Ovary (tissue), 9 donors: Measurements from ENCODE around the gene PVR. TPM values are rescaled to one million over a fixed set of nuclear protein-coding genes. Genes with fewer than 3 reads are reported as not detected.

Source experiments
- DNase-seq, 5 donors: peaks; one replicate each; pipeline ENCODE4 v3.0.0-alpha.2; 2019 to 2020
- H3K27ac ChIP-seq, 2 donors: fragments of 200-600 bp; one replicate each; pipeline versions ENCODE4 v1.5.1 to v1.8.0; 2019 to 2022
- H3K27me3 ChIP-seq: fragments of 200-600 bp; one replicate; pipeline ENCODE4 v1.8.0; 2022
- H3K36me3 ChIP-seq: fragments of 200-600 bp; sonication (generic); one replicate; pipeline ENCODE4 v1.5.1; 2019
- H3K4me1 ChIP-seq: one replicate; pipeline ENCODE4 v1.8.1; 2013; ENCODE audit warnings: mild to moderate bottlenecking, moderate library complexity; ENCODE audit not compliant: insufficient read depth
- H3K4me3 ChIP-seq: fragments of 200-600 bp; sonication (generic); one replicate; pipeline ENCODE4 v1.5.1; 2017
- H3K9me3 ChIP-seq, 2 donors: fragments of 200-600 bp in 1 of 2; sonication (generic) in 1 of 2; one replicate each; pipeline versions ENCODE4 v1.5.1 to v1.8.1; 2013 to 2019; ENCODE audit warnings: mild to moderate bottlenecking in 1 of 2, moderate library complexity in 1 of 2
- CTCF ChIP-seq, 3 donors: fragments of 450-650 bp in 2 of 3; fragments of 200-600 bp in 1 of 3; IDR thresholded peaks; one replicate each; pipeline versions ENCODE4 v1.5.1 to v1.8.0; 2016 to 2022; ENCODE audit warnings: antibody characterized with exemption in 3 of 3, mild to moderate bottlenecking in 1 of 3
- EP300 ChIP-seq: sonication (generic); formaldehyde crosslinking; IDR thresholded peaks from one replicate; pipeline ENCODE4 v1.6.1; 2017; ENCODE audit warnings: antibody characterized with exemption
- POLR2A ChIP-seq: fragments of 450-650 bp; IDR thresholded peaks from one replicate; pipeline ENCODE4 v1.6.1; 2017; ENCODE audit warnings: antibody characterized with exemption, mild to moderate bottlenecking, moderate library complexity
- WGBS, 3 donors: extraction: QIAGEN DNeasy Blood & Tissue Kit in 1 of 3; methylation state at CpG; one replicate each; pipeline versions ENCODE4 v1.1.5 to v1.1.7; 2013 to 2017; 5-methylcytosine and 5-hydroxymethylcytosine counted together
- intact Hi-C, 4 donors: fragments of 100-400 bp; cut with DNase I; formaldehyde crosslinking; loops; one replicate each; pipeline versions ENCODE4 v1.11.0 to v1.15.1; 2022 to 2023
- polyA plus RNA-seq, 2 donors: library from polyadenylated mRNA; stranded (reverse); fragments of 200-250 nt in 1 of 2; fragments of 350-450 nt in 1 of 2; fragmentation: Illumina TruSeq in 1 of 2; extraction: RNeasy Lipid Tissue Mini Kit (QIAGEN cat#74804) in 1 of 2; gene quantifications; one replicate each; pipeline ENCODE4 v1.2.3, GENCODE V29; 2013 to 2014
- total RNA-seq, 7 donors: library from RNA; depleted of rRNA in 2 of 7; stranded (reverse); fragments of >200 nt in 2 of 7; fragmentation: NEBNext Ultra II Directional in 3 of 7; extraction: Animal tissue kit (Norgen Biotek cat#: 25700) in 3 of 7; gene quantifications; one replicate each; pipeline versions ENCODE4 v1.1.0 to v1.2.4, GENCODE V29; 2016 to 2023
- donor health status: DM: no; HTN: no; CAD: no; lungs with moderate emphysema.
- donor health status: DM: no; HTN: no; CAD: no.
- donor health status: Bipolar disorder and iron deficiency.
- donor health status: DM: yes; HTN: yes; CAD: no.
- donor health status: DM: no; HTN: no; CAD: no.
- donor health status: DM: yes; HTN: yes; CAD: no.

Gene PVR
- total and polyA plus RNA-seq, 9 donors = 14.0 to 33.9 (median 22.5) TPM

DNA sequence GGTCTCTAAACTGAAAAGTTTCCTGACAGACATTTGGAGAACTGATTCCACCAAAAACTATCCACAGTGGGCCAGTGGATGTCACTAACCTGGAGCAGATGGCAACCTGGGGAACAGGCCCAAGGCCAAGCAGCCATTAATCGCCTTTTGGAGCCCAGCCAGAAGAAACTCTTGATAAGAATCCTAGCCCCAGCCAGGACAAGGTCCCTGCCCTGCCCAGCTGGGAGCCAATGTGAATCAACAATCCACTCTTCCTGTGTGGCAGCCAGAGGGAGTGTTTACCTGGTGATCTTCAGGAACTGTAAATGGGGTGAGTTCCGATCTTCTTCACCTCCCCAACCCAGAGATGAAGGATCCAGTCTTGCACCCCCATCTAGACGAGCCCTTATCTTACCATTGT, 44.8 kb upstream of the PVR start:
- Histone ChIP-seq H3K36me3 (no peaks in the 10 kb centered on the region), H3K27ac (no peak overlapping the region), H3K27me3 (no peaks in the 10 kb centered on the region), H3K4me3 (no peak overlapping the region), H3K9me3 (no peaks in the 10 kb centered on the region), H3K4me1 (peaks cover 4% of the 10 kb centered on the region)
- no peak for TF ChIP-seq CTCF (IDR thresholded peaks at IDR 0.05)
- no peak for TF ChIP-seq EP300
- TF ChIP-seq POLR2A = no peak
- no peak for DNase-seq
- WGBS, 3 donors = 50 to 57% (median 52%) methylated on average over 3 of the region's 3 CpGs
- intact Hi-C loops = no loop called here

DNA sequence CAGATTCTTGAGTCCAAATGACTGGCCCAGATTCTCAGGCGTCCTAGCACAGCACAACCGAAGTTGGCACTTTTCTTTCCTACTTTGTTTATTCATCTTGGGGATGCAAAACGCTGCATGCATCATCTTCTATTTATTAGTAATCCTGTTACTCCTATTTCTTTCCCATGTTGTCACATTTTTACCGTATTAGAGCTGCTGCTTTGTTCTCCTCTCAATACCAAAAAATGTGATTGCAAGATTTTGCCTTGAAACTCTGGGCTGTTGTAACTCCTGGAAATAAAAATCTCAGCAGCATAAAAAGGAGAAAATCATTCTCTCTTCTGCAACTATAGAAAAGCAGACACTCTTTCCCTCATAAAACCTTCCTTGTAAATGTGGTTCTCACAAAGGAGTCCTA, 43.2 kb upstream of the PVR start:
- Histone ChIP-seq H3K4me3 (no peak overlapping the region), H3K27me3 (no peaks in the 10 kb centered on the region), H3K9me3 (no peaks in the 10 kb centered on the region), H3K27ac (no peak overlapping the region), H3K4me1 (peaks cover 4% of the 10 kb centered on the region), H3K36me3 (no peaks in the 10 kb centered on the region)
- intact Hi-C loops = no loop called here
- no peak for DNase-seq
- TF ChIP-seq CTCF (IDR thresholded peaks at IDR 0.05) = no peak
- TF ChIP-seq POLR2A = no peak
- TF ChIP-seq EP300 = no peak
- WGBS, 3 donors = 50 to 59% (median 52%) methylated on average over 4 of the region's 4 CpGs

DNA sequence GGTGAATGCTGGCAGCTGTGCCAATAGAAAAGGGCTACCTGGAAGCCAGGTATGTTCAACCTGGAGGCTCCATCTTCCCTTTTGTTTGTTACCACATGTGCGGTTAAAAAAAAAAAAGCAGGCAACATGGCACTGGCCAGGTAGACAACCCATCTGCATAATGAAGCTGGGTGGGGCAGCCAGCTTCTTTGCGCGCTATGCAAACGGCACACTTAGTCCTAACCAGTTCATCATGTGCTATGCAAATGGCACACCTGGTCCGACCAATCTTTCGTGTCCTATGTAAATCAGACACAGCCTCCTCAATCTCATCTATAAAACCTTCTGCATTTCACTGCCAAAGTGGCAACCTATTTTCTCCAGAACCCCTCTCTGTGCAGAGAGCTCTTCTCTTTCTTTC, 41.6 kb upstream of the PVR start:
- H3K27me3 ChIP-seq = no peaks in the 10 kb centered on the region
- no peak overlapping the region for H3K27ac ChIP-seq

GRCh38 chr19:44603201-44603945, 40.3 kb upstream of the PVR start:
- Histone ChIP-seq H3K36me3 (no peaks in the 10 kb centered on the region), H3K9me3 (no peaks in the 10 kb centered on the region), H3K27me3 (no peaks in the 10 kb centered on the region), H3K27ac (no peak overlapping the region), H3K4me3 (no peak overlapping the region), H3K4me1 (peaks cover 4% of the 10 kb centered on the region)
- intact Hi-C loops = no loop called here
- no peak for DNase-seq
- WGBS, 3 donors = 63 to 71% (median 69%) methylated on average over 8 of the region's 8 CpGs
- TF ChIP-seq POLR2A = no peak

More for the DNA sequence above, 41.6 kb upstream of the PVR start:
- TF ChIP-seq POLR2A (no peak), CTCF (IDR thresholded peaks at IDR 0.05) (no peak), EP300 (no peak)
- no peaks in the 10 kb centered on the region for H3K36me3 ChIP-seq
- H3K9me3 ChIP-seq = no peaks in the 10 kb centered on the region
- H3K4me1 ChIP-seq = peaks cover 4% of the 10 kb centered on the region
- no peak overlapping the region for H3K4me3 ChIP-seq
- intact Hi-C loops = no loop called here
- no peak for DNase-seq
- 78 to 86% (median 79%) methylated on average over 6 of the region's 6 CpGs for WGBS, 3 donors

DNA sequence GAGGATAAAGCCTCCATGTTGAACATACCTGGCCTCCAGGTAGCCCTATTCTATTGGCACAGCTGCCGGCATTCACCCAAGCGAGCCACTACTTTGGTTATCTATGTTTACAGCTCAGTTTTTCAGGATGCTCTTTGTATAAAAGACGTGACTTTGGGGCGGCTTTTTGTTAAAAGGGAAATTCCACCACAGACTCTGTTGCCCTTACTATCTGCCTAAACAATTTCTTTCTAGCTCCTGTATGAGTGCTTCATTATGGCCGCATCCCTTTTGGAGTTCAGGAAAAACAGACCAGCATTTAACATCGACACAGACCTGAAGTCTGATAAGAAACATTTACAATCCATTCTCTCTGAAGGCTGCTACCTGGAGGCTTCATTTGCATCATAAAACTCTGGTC, 39.5 kb upstream of the PVR start:
- intact Hi-C loops = no loop called here
- Histone ChIP-seq H3K4me1 (peaks cover 4% of the 10 kb centered on the region), H3K36me3 (no peaks in the 10 kb centered on the region), H3K27ac (no peak overlapping the region), H3K4me3 (no peak overlapping the region), H3K27me3 (no peaks in the 10 kb centered on the region), H3K9me3 (no peaks in the 10 kb centered on the region)
- no peak for TF ChIP-seq POLR2A
- TF ChIP-seq CTCF (IDR thresholded peaks at IDR 0.05) = no peak
- no peak for TF ChIP-seq EP300
- no peak for DNase-seq
- 38 to 61% (median 53%) methylated on average over 6 of the region's 6 CpGs for WGBS, 3 donors
